ENCODE measurements around the gene HTR1E.
"Not testable (repeated sequence)": the region's sequence is repeated elsewhere in the genome, so short reads cannot be mapped to it uniquely, and the experiment has no call there.

Gene HTR1E, protein sequence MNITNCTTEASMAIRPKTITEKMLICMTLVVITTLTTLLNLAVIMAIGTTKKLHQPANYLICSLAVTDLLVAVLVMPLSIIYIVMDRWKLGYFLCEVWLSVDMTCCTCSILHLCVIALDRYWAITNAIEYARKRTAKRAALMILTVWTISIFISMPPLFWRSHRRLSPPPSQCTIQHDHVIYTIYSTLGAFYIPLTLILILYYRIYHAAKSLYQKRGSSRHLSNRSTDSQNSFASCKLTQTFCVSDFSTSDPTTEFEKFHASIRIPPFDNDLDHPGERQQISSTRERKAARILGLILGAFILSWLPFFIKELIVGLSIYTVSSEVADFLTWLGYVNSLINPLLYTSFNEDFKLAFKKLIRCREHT

DNA sequence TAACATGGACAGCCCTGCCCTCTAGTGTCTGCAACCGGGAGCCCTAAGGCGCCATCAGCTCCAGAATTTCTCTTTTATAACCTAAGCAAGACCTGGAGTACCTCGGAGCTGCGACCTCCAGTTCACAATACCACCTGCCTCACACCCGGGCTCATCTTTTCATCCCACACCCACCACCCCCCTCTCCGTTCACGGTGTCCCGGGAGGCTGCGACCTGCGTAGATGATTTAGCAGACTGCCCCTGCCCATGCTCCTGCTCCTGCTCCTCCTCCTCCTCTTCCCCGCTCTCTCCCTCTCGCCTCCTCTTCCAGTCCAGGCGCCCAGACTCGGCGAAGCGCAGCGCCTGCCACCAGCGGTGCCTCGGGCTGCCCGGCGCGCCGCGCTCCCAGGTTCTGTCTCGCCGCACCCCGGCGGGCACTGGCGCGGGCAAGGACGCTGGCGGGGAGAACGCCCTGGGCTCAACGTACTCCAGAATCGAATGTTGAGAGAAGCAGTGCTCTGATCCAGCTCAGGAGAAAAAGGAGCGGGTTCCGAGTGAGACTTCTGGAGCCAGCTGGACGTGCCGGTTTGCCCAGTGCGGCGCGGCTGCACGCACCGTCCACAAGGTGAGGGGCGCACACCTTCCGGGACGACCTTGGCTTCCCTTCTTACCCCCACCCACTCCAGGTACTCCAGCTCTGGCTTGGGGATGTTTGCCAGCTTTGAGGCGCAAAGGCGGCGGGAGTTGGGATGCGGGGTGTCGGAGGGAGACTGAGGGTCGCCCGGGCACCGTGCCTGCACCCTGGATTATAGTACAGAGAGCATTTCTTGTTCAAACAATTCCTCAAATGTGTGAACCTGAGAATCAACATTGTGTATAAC lies at the start of gene HTR1E:
HTR1E (plus strand) TSS at position 310 of the 861 bp plus-strand sequence. CDS start 77,807 bp downstream, outside the sequence.
- H3K4me1 ChIP-seq (ENCODE audit: control insufficient read depth, insufficient read depth, low read length, unreplicated experiment): no peaks in the 10 kb centered on the region
- peaks cover 84% of the 10 kb centered on the region for H3K27me3 ChIP-seq (ENCODE audit: insufficient read depth, low read length)
- peak within 1 kb of the TSS; percentile 52 for H3K4me3 ChIP-seq (ENCODE audit: low read depth, low read length)
- H2AFZ ChIP-seq (ENCODE audit: low read length, unreplicated experiment): peak within 1 kb of the TSS; percentile 43
- H3K27ac ChIP-seq (ENCODE audit: low read depth, low read length): no peak within 1 kb of the TSS
- no peaks in the 10 kb centered on the region for H3K79me2 ChIP-seq (ENCODE audit: control insufficient read depth, insufficient read depth, low read length, unreplicated experiment)
- H3K36me3 ChIP-seq (ENCODE audit: insufficient read depth, low read length): no peaks in the 10 kb centered on the region

- no peaks in the 10 kb centered on the region for H3K36me3 ChIP-seq (ENCODE audit: insufficient read depth, low read length)
- H3K4me1 ChIP-seq (ENCODE audit: control insufficient read depth, insufficient read depth, low read length, unreplicated experiment): no peaks in the 10 kb centered on the region
- no peak overlapping the region for H2AFZ ChIP-seq (ENCODE audit: low read length, unreplicated experiment)
- H3K27me3 ChIP-seq (ENCODE audit: insufficient read depth, low read length): no peaks in the 10 kb centered on the region
- no peaks in the 10 kb centered on the region for H3K79me2 ChIP-seq (ENCODE audit: control insufficient read depth, insufficient read depth, low read length, unreplicated experiment)
- no peak overlapping the region for H3K27ac ChIP-seq (ENCODE audit: low read depth, low read length)
- H3K4me3 ChIP-seq (ENCODE audit: low read depth, low read length): no peak overlapping the region
These were observed 49.0 kb upstream of the HTR1E start for GRCh38 chr6:86888301-86888700.

DNA sequence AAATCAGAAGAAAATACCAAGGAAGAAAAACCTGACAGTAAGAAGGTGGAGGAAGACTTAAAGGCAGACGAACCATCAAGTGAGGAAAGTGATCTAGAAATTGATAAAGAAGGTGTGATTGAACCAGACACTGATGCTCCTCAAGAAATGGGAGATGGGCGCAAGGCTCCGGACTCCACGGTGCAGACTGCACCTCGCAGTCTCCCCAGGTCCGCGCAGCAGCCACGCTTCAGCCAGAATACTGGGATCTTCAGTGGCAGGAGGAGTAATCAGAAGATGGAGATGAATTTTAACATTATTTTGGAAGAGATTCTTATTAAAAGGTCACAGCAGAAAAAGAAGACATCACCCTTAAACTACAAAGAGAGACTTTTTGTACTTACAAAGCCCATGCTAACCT lies 40.1 kb upstream of the HTR1E start:
- H3K4me1 ChIP-seq (ENCODE audit: control insufficient read depth, insufficient read depth, low read length, unreplicated experiment); H3K79me2 ChIP-seq (ENCODE audit: control insufficient read depth, insufficient read depth, low read length, unreplicated experiment); H3K4me3 ChIP-seq (ENCODE audit: low read depth, low read length); H3K27ac ChIP-seq (ENCODE audit: low read depth, low read length); H2AFZ ChIP-seq (ENCODE audit: low read length, unreplicated experiment); H3K36me3 ChIP-seq (ENCODE audit: insufficient read depth, low read length); H3K27me3 ChIP-seq (ENCODE audit: insufficient read depth, low read length): not testable (repeated sequence)

DNA sequence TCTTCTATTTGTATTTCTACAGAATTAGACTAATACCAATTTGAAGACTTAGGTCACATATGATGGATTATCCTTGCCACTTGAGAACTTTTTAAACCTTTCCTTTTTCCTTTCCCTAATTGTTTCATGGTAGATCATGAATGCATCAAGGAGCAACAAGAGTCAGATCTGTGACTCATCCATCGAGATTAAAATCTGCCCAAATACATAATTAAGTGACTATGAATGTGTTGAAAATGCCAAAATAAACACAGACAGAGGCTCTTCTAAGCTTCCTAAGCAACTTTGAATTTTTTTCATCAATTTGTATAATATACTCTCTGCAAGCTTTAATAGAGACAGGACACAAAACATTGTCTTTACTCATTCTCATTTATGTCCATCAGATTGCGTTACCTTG lies 23.5 kb upstream of the HTR1E start:
- no peaks in the 10 kb centered on the region for H3K36me3 ChIP-seq (ENCODE audit: insufficient read depth, low read length)
- no peaks in the 10 kb centered on the region for H3K4me1 ChIP-seq (ENCODE audit: control insufficient read depth, insufficient read depth, low read length, unreplicated experiment)
- H3K27me3 ChIP-seq (ENCODE audit: insufficient read depth, low read length): no peaks in the 10 kb centered on the region
- no peak overlapping the region for H3K4me3 ChIP-seq (ENCODE audit: low read depth, low read length)
- no peak overlapping the region for H2AFZ ChIP-seq (ENCODE audit: low read length, unreplicated experiment)
- no peaks in the 10 kb centered on the region for H3K79me2 ChIP-seq (ENCODE audit: control insufficient read depth, insufficient read depth, low read length, unreplicated experiment)
- H3K27ac ChIP-seq (ENCODE audit: low read depth, low read length): no peak overlapping the region

DNA sequence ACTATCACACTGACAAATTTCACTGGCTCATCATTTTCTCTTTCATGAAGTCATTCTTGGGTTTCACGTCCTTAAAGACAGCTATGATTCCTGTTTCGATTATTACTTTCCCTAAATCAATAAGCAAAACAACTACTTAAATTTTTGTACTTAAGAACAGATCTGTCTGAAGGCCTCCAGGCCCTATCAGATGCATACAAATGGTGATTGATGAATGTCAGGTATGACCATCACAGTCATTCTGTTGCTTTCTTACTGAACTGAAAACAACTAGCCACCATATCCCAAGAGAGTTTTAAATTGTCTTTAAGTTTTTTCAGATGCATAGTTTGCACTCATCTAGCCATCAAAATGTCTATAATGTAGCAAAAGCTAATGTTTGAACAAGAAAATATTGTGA lies 20.9 kb upstream of the HTR1E start:
- no peaks in the 10 kb centered on the region for H3K36me3 ChIP-seq (ENCODE audit: insufficient read depth, low read length)
- H2AFZ ChIP-seq (ENCODE audit: low read length, unreplicated experiment): no peak overlapping the region
- H3K79me2 ChIP-seq (ENCODE audit: control insufficient read depth, insufficient read depth, low read length, unreplicated experiment): no peaks in the 10 kb centered on the region
- no peaks in the 10 kb centered on the region for H3K4me1 ChIP-seq (ENCODE audit: control insufficient read depth, insufficient read depth, low read length, unreplicated experiment)
- H3K27ac ChIP-seq (ENCODE audit: low read depth, low read length): no peak overlapping the region
- no peaks in the 10 kb centered on the region for H3K27me3 ChIP-seq (ENCODE audit: insufficient read depth, low read length)
- H3K4me3 ChIP-seq (ENCODE audit: low read depth, low read length): no peak overlapping the region

DNA sequence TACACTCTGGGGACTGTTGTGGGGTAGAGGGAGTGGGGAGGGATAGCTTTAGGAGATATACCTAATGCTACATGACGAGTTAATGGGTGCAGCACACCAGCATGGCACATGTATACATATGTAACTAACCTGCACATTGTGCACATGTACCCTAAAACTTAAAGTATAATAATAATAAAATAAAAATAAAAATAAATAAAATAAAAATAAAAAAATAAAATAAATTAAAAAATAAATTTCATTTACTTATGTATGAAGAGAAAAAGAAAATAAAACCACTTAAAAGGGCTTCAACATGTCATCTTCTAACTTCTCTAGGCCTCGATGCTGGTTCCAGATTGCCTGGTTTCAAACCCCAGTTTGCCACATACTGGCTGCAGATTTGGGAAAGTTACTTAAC lies 10.2 kb upstream of the HTR1E start:
- not testable (repeated sequence) for H3K27ac ChIP-seq (ENCODE audit: low read depth, low read length); H3K79me2 ChIP-seq (ENCODE audit: control insufficient read depth, insufficient read depth, low read length, unreplicated experiment); H3K4me1 ChIP-seq (ENCODE audit: control insufficient read depth, insufficient read depth, low read length, unreplicated experiment); H3K27me3 ChIP-seq (ENCODE audit: insufficient read depth, low read length); H2AFZ ChIP-seq (ENCODE audit: low read length, unreplicated experiment); H3K4me3 ChIP-seq (ENCODE audit: low read depth, low read length); H3K36me3 ChIP-seq (ENCODE audit: insufficient read depth, low read length)

- not testable (repeated sequence) for H3K36me3 ChIP-seq (ENCODE audit: insufficient read depth, low read length); H3K4me1 ChIP-seq (ENCODE audit: control insufficient read depth, insufficient read depth, low read length, unreplicated experiment); H3K4me3 ChIP-seq (ENCODE audit: low read depth, low read length); H2AFZ ChIP-seq (ENCODE audit: low read length, unreplicated experiment); H3K27me3 ChIP-seq (ENCODE audit: insufficient read depth, low read length); H3K79me2 ChIP-seq (ENCODE audit: control insufficient read depth, insufficient read depth, low read length, unreplicated experiment); H3K27ac ChIP-seq (ENCODE audit: low read depth, low read length)
These were observed 9.5 kb upstream of the HTR1E start for GRCh38 chr6:86927859-86928258.

DNA sequence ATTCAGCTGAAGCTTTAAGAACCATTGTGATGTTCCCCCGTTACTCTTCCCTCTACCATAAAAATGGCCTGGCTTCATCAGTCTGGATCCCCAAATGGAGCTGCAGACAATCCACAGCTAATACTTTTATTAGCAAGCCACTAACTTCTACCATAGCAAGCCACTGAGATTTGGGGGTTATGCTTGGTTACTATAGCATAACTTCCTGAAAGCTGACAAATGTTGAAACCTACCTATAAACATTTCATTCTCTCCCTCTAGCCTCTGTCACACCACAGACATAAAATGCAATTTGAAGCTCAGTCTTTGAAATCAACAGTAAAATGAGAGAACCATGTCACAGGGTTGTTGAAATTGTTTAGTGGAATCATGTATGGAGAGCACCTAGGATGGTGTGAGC lies 3.0 kb upstream of the HTR1E start:
- Histone ChIP-seq H3K36me3 (ENCODE audit: insufficient read depth, low read length) (no peaks in the 10 kb centered on the region), H3K4me3 (ENCODE audit: low read depth, low read length) (no peak overlapping the region), H3K4me1 (ENCODE audit: control insufficient read depth, insufficient read depth, low read length, unreplicated experiment) (no peaks in the 10 kb centered on the region), H3K27me3 (ENCODE audit: insufficient read depth, low read length) (peaks cover 59% of the 10 kb centered on the region), H3K27ac (ENCODE audit: low read depth, low read length) (no peak overlapping the region), H3K79me2 (ENCODE audit: control insufficient read depth, insufficient read depth, low read length, unreplicated experiment) (no peaks in the 10 kb centered on the region), H2AFZ (ENCODE audit: low read length, unreplicated experiment) (no peak overlapping the region)

- Histone ChIP-seq H3K27me3 (ENCODE audit: insufficient read depth, low read length) (peaks cover 82% of the 10 kb centered on the region), H3K79me2 (ENCODE audit: control insufficient read depth, insufficient read depth, low read length, unreplicated experiment) (no peaks in the 10 kb centered on the region), H3K4me1 (ENCODE audit: control insufficient read depth, insufficient read depth, low read length, unreplicated experiment) (no peaks in the 10 kb centered on the region), H2AFZ (ENCODE audit: low read length, unreplicated experiment) (peak overlapping the region; percentile 43), H3K27ac (ENCODE audit: low read depth, low read length) (no peak overlapping the region), H3K4me3 (ENCODE audit: low read depth, low read length) (peak overlapping the region; percentile 52; the same call in 1 of the 2 replicates), H3K36me3 (ENCODE audit: insufficient read depth, low read length) (no peaks in the 10 kb centered on the region)
These were observed 502 bp upstream of the HTR1E start for GRCh38 chr6:86936834-86937218.

GRCh38 chr6:86938814-86939213 lies 1.5 kb downstream of the HTR1E start:
- H3K36me3 ChIP-seq (ENCODE audit: insufficient read depth, low read length): no peaks in the 10 kb centered on the region
- no peaks in the 10 kb centered on the region for H3K4me1 ChIP-seq (ENCODE audit: control insufficient read depth, insufficient read depth, low read length, unreplicated experiment)
- H3K79me2 ChIP-seq (ENCODE audit: control insufficient read depth, insufficient read depth, low read length, unreplicated experiment): no peaks in the 10 kb centered on the region
- no peak overlapping the region for H2AFZ ChIP-seq (ENCODE audit: low read length, unreplicated experiment)
- no peak overlapping the region for H3K4me3 ChIP-seq (ENCODE audit: low read depth, low read length)
- no peak overlapping the region for H3K27ac ChIP-seq (ENCODE audit: low read depth, low read length)
- peaks cover 80% of the 10 kb centered on the region for H3K27me3 ChIP-seq (ENCODE audit: insufficient read depth, low read length)

- H3K4me3 ChIP-seq (ENCODE audit: low read depth, low read length): no peak overlapping the region
- peaks cover 55% of the 10 kb centered on the region for H3K27me3 ChIP-seq (ENCODE audit: insufficient read depth, low read length)
- no peak overlapping the region for H3K27ac ChIP-seq (ENCODE audit: low read depth, low read length)
- H3K4me1 ChIP-seq (ENCODE audit: control insufficient read depth, insufficient read depth, low read length, unreplicated experiment): no peaks in the 10 kb centered on the region
- H3K79me2 ChIP-seq (ENCODE audit: control insufficient read depth, insufficient read depth, low read length, unreplicated experiment): no peaks in the 10 kb centered on the region
- H2AFZ ChIP-seq (ENCODE audit: low read length, unreplicated experiment): no peak overlapping the region
- H3K36me3 ChIP-seq (ENCODE audit: insufficient read depth, low read length): no peaks in the 10 kb centered on the region
These were observed 4.1 kb downstream of the HTR1E start for GRCh38 chr6:86941461-86941860.

All from ACC112 (cell line).